Uterus (tissue), 4 donors: ENCODE measurements around the gene PNLDC1. TPM values are rescaled to one million over a fixed set of nuclear protein-coding genes. Genes with fewer than 3 reads are reported as not detected.

Experiments used
- DNase-seq, 2 donors: peaks; one replicate each; pipeline ENCODE4 v3.0.0-alpha.2; 2019 to 2020
- H3K27ac ChIP-seq, 2 donors: fragments of 200-600 bp; sonication (generic); 1 replicate in 1 of 2; 2 replicates in 1 of 2; pipeline ENCODE4 v1.5.1; 2016 to 2018
- H3K27me3 ChIP-seq, 2 donors: fragments of 200-600 bp; sonication (generic); one replicate each; pipeline ENCODE4 v1.5.1; 2018 to 2019; ENCODE audit warnings: control low read depth in 1 of 2
- H3K36me3 ChIP-seq, 2 donors: fragments of 200-600 bp; sonication (generic); one replicate each; pipeline ENCODE4 v1.5.1; 2019; ENCODE audit warnings: control low read depth in 1 of 2
- H3K4me1 ChIP-seq, 2 donors: fragments of 200-600 bp; sonication (generic); one replicate each; pipeline ENCODE4 v1.5.1; 2018 to 2019; ENCODE audit warnings: control low read depth in 1 of 2
- H3K4me3 ChIP-seq, 2 donors: fragments of 200-600 bp; sonication (generic); 1 replicate in 1 of 2; 2 replicates in 1 of 2; pipeline ENCODE4 v1.5.1; 2018 to 2019; ENCODE audit warnings: mild to moderate bottlenecking in 1 of 2
- H3K9me3 ChIP-seq, 2 donors: fragments of 200-600 bp; sonication (generic); one replicate each; pipeline ENCODE4 v1.5.1; 2019; ENCODE audit warnings: control low read depth in 1 of 2
- POLR2A ChIP-seq, 2 donors: fragments of 450-650 bp; IDR thresholded peaks; one replicate each; pipeline ENCODE4 v1.6.1; 2016; ENCODE audit warnings: antibody characterized with exemption in 2 of 2, mild to moderate bottlenecking in 1 of 2, moderate library complexity in 1 of 2
- intact Hi-C: fragments of 100-400 bp; cut with DNase I; formaldehyde crosslinking; loops from one replicate; pipeline ENCODE4 v1.15.1; 2023; ENCODE audit warnings: low total_unique reads
- total RNA-seq, 4 donors: library from RNA; depleted of rRNA in 3 of 4; stranded (reverse); fragments of >200 nt in 3 of 4; gene quantifications; one replicate each; pipeline versions ENCODE4 v1.1.0 to v1.2.4, GENCODE V29; 2014 to 2023
- TF ChIP-seq, protein P1 (sequence below), 4 experiments: fragments of 200-600 bp in 2 of 4; fragments of 450-650 bp in 2 of 4; sonication (generic) in 2 of 4; IDR thresholded peaks; one replicate each; pipeline ENCODE4 v1.5.1; 2016 to 2019; ENCODE audit warnings: antibody characterized with exemption in 4 of 4, mild to moderate bottlenecking in 2 of 4, moderate library complexity in 1 of 4
- donor health status: DM: yes; HTN: yes; CAD: no.

PNLDC1 gene
- total RNA-seq, 4 donors from 2014 or later: 0.69 TPM; not detected in 3

- intact Hi-C loops: no loop called here
- TF ChIP-seq POLR2A (IDR thresholded peaks at IDR 0.05): no peak
- TF ChIP-seq, protein P1, sequence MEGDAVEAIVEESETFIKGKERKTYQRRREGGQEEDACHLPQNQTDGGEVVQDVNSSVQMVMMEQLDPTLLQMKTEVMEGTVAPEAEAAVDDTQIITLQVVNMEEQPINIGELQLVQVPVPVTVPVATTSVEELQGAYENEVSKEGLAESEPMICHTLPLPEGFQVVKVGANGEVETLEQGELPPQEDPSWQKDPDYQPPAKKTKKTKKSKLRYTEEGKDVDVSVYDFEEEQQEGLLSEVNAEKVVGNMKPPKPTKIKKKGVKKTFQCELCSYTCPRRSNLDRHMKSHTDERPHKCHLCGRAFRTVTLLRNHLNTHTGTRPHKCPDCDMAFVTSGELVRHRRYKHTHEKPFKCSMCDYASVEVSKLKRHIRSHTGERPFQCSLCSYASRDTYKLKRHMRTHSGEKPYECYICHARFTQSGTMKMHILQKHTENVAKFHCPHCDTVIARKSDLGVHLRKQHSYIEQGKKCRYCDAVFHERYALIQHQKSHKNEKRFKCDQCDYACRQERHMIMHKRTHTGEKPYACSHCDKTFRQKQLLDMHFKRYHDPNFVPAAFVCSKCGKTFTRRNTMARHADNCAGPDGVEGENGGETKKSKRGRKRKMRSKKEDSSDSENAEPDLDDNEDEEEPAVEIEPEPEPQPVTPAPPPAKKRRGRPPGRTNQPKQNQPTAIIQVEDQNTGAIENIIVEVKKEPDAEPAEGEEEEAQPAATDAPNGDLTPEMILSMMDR (IDR thresholded peaks at IDR 0.05): no peak
Measured at GRCh38 chr6:159829526-159829925, 29.4 kb downstream of the PNLDC1 start.

GRCh38 chr6:159830501-159831372 lies 30.7 kb downstream of the PNLDC1 start:
- intact Hi-C loops: no loop called here
- H3K9me3 ChIP-seq: no peaks in the 10 kb centered on the region
- no peaks in the 10 kb centered on the region for H3K36me3 ChIP-seq
- no peaks in the 10 kb centered on the region for H3K27me3 ChIP-seq
- peak overlapping the region; percentile 35 to 46 for H3K27ac ChIP-seq
- TF ChIP-seq, protein P1 (IDR thresholded peaks at IDR 0.05): no peak
- TF ChIP-seq POLR2A (IDR thresholded peaks at IDR 0.05): no peak
- H3K4me1 ChIP-seq: peaks cover 0 to 4% of the 10 kb centered on the region in 2 donors
- no peak overlapping the region for H3K4me3 ChIP-seq
- DNase-seq: no peak

More at GRCh38 chr6:159829526-159829925, 29.4 kb downstream of the PNLDC1 start:
- H3K4me3 ChIP-seq: no peak overlapping the region
- no peak for DNase-seq
- no peaks in the 10 kb centered on the region for H3K4me1 ChIP-seq
- H3K27ac ChIP-seq: peak overlapping the region in 1 of 2 donors; percentile 46
- H3K9me3 ChIP-seq: no peaks in the 10 kb centered on the region
- no peaks in the 10 kb centered on the region for H3K36me3 ChIP-seq
- no peaks in the 10 kb centered on the region for H3K27me3 ChIP-seq

DNA sequence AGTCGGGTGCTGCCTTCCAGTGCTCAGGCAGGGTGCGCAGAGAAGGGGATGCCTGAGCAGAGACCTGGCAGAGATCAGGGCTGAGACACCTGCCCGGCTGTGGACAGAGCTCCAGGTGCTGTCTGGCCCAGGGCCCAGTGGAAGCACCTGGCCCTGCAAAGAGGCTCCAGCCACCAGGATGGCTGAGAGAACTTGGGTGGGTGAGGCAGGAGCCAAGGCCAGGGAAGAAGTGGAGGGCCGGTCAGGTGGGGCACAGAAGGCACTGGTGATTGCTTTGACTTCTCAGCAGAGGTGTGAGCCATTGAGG lies 31.2 kb downstream of the PNLDC1 start:
- H3K4me3 ChIP-seq: no peak overlapping the region

DNA sequence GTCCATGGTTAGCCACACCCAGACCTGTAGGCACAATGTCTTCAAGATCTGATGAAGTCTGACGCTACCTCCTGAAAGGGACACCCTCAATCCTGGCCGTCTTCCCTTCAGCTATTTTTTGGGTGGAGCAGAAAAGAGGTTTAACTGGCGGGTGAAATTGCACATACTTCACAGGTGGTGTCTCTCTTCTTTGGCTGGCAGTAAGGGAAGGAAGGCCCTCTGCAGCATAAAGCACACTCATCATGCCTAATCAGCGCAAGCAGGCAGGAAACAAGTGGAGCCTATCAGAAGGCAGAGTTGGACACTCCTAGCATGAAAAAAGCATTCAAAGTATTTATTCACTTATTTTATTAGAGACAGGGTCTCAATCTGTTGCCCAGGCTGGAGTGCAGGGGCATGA lies 32.9 kb downstream of the PNLDC1 start:
- DNase-seq: no peak
- Histone ChIP-seq H3K4me1 (peaks cover 0 to 5% of the 10 kb centered on the region in 2 donors), H3K4me3 (no peak overlapping the region), H3K9me3 (no peaks in the 10 kb centered on the region), H3K36me3 (no peaks in the 10 kb centered on the region), H3K27ac (peak overlapping the region; percentile 43 to 92), H3K27me3 (no peaks in the 10 kb centered on the region)
- no peak for TF ChIP-seq POLR2A (IDR thresholded peaks at IDR 0.05)
- TF ChIP-seq, protein P1 (IDR thresholded peaks at IDR 0.05): no peak
- intact Hi-C loops: no loop called here

More for the DNA sequence above, 31.2 kb downstream of the PNLDC1 start:
- Histone ChIP-seq H3K9me3 (no peaks in the 10 kb centered on the region), H3K4me1 (peaks cover 0 to 5% of the 10 kb centered on the region in 2 donors), H3K36me3 (no peaks in the 10 kb centered on the region), H3K27ac (no peak overlapping the region), H3K27me3 (no peaks in the 10 kb centered on the region)
- intact Hi-C loops: no loop called here
- no peak for TF ChIP-seq POLR2A (IDR thresholded peaks at IDR 0.05)
- TF ChIP-seq, protein P1 (IDR thresholded peaks at IDR 0.05): no peak
- DNase-seq: no peak

DNA sequence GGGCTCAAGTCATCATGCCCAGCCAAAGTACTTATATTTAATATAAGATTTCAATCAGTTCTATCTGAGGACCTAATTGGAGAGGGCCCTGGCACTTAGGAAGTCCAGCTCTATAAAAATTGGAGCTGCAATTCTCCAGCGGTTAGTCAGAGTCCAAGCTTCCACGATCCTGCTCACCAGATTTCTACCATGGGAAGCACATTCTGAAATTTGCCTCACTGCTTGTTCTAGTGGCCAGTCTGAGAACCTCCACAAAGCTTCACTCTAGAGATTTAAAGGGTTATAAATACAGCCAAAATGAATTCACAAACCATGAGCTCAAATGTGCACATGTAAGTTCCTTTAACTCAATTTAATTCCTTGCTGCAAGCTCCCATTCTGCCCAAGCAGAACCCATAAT lies 33.5 kb downstream of the PNLDC1 start:
- DNase-seq: no peak
- no peaks in the 10 kb centered on the region for H3K9me3 ChIP-seq
- no peaks in the 10 kb centered on the region for H3K36me3 ChIP-seq
- intact Hi-C loops: no loop called here
- H3K27me3 ChIP-seq: no peaks in the 10 kb centered on the region
- peak overlapping the region; percentile 43 to 92 for H3K27ac ChIP-seq
- H3K4me3 ChIP-seq: no peak overlapping the region
- peaks cover 0 to 5% of the 10 kb centered on the region in 2 donors for H3K4me1 ChIP-seq
- TF ChIP-seq, protein P1 (IDR thresholded peaks at IDR 0.05): peak in 1 of 4 experiments; percentile 11
- TF ChIP-seq POLR2A (IDR thresholded peaks at IDR 0.05): no peak
